H1 (cell line): ENCODE data around the gene MPST. TPM values are rescaled to one million over a fixed set of nuclear protein-coding genes. Genes with fewer than 3 reads are reported as not detected.
"Not testable (repeated sequence)": the region's sequence is repeated elsewhere in the genome, so short reads cannot be mapped to it uniquely, and the experiment has no call there.

ENCODE experiments used
- CTCF ChIA-PET: fragments of 300-600 bp; sonication (Branson Sonifier 250); formaldehyde crosslinking; loops from one replicate; lab custom pipeline; 2021; ENCODE audit not compliant: partially characterized antibody; lab: Charles Lee
- POLR2A ChIA-PET: fragments of 300-600 bp; sonication (Branson Sonifier 250); formaldehyde crosslinking; loops from one replicate; lab custom pipeline; 2021; ENCODE audit warnings: inconsistent platforms; ENCODE audit not compliant: partially characterized antibody; lab: Charles Lee
- DNase-seq, 2 experiments: peaks; one replicate each; pipeline versions ENCODE4 v3.0.0 to v3.0.0-alpha.2; 2010 to 2022; ENCODE audit warnings: low spot score in 2 of 2, low read depth in 1 of 2, mixed read lengths in 1 of 2
- FAIRE-seq: peaks from 2 replicates; lab custom pipeline; 2011; peaks lifted over from hg19 to GRCh38; lab: Jason Lieb, UNC
- H2AFZ ChIP-seq: 2 replicates; pipeline ENCODE4 v1.8.1; 2012; ENCODE audit warnings: low read length, inconsistent platforms
- H2AK5ac ChIP-seq: 2 replicates; pipeline ENCODE4 v1.6.1; 2013; ENCODE audit warnings: low read depth, low read length
- H2BK120ac ChIP-seq: replicated peaks from 2 replicates; pipeline ENCODE3; 2013; ENCODE audit warnings: low read depth, low read length, inconsistent platforms
- H2BK12ac ChIP-seq: 2 replicates; pipeline ENCODE4 v1.6.1; 2013; ENCODE audit warnings: low read depth, low read length
- H2BK15ac ChIP-seq: 2 replicates; pipeline ENCODE4 v1.6.1; 2013; ENCODE audit warnings: low read length
- H2BK20ac ChIP-seq: 2 replicates; pipeline ENCODE4 v1.6.1; 2013; ENCODE audit warnings: low read length
- H2BK5ac ChIP-seq: 2 replicates; pipeline ENCODE4 v1.6.1; 2013; ENCODE audit warnings: low read depth, low read length
- H3K14ac ChIP-seq: 2 replicates; pipeline ENCODE4 v1.6.1; 2013; ENCODE audit warnings: inconsistent platforms; ENCODE audit not compliant: insufficient read length
- H3K18ac ChIP-seq: 2 replicates; pipeline ENCODE4 v1.6.1; 2013; ENCODE audit warnings: low read length; ENCODE audit errors: extremely low read depth
- H3K23ac ChIP-seq: 2 replicates; pipeline ENCODE4 v1.6.1; 2013; ENCODE audit warnings: inconsistent platforms; ENCODE audit not compliant: insufficient read length
- H3K23me2 ChIP-seq: 2 replicates; pipeline ENCODE4 v1.6.1; 2013; ENCODE audit warnings: low read depth, low read length
- H3K27ac ChIP-seq: 2 replicates; pipeline ENCODE4 v1.6.1; 2011; ENCODE audit warnings: low read depth, low read length, inconsistent platforms
- H3K27me3 ChIP-seq, 4 experiments: replicated peaks in 1 of 4; 1 replicate in 1 of 4; 2 replicates in 3 of 4; pipeline versions ENCODE4 v1.6.1 to v1.8.1; 2011 to 2013; ENCODE audit warnings: low read length in 3 of 4, mild to moderate bottlenecking in 3 of 4, inconsistent platforms in 2 of 4, mixed read lengths in 2 of 4, moderate library complexity in 1 of 4; ENCODE audit not compliant: control insufficient read depth in 3 of 4, insufficient read depth in 3 of 4; ENCODE audit errors: extremely low read depth in 1 of 4
- H3K36me3 ChIP-seq, 4 experiments: 2 replicates each; pipeline versions ENCODE4 v1.6.1 to v1.8.1; 2011 to 2013; ENCODE audit warnings: mild to moderate bottlenecking in 4 of 4, low read length in 3 of 4, moderate library complexity in 2 of 4, control low read depth in 1 of 4, inconsistent platforms in 1 of 4; ENCODE audit not compliant: insufficient read depth in 4 of 4, control insufficient read depth in 2 of 4
- H3K4ac ChIP-seq: replicated peaks from 2 replicates; pipeline ENCODE3; 2013; ENCODE audit warnings: low read length, low read depth, mixed read lengths, inconsistent platforms; ENCODE audit not compliant: insufficient read length
- H3K4me1 ChIP-seq, 4 experiments: replicated peaks in 1 of 4; 1 replicate in 1 of 4; 2 replicates in 3 of 4; pipeline versions ENCODE4 v1.6.1 to v1.8.1; 2011 to 2013; ENCODE audit warnings: low read length in 3 of 4, inconsistent platforms in 2 of 4, mixed read lengths in 1 of 4; ENCODE audit not compliant: insufficient read depth in 4 of 4, control insufficient read depth in 3 of 4
- H3K4me2 ChIP-seq, 2 experiments: 2 replicates each; pipeline versions ENCODE4 v1.6.1 to v1.8.1; 2011 to 2013; ENCODE audit warnings: low read depth in 2 of 2, low read length in 2 of 2, control low read depth in 1 of 2, inconsistent platforms in 1 of 2, mild to moderate bottlenecking in 1 of 2; ENCODE audit not compliant: insufficient read depth in 1 of 2
- H3K4me3 ChIP-seq, 4 experiments: fragments of 200-600, 300-600 bp in 1 of 4; sonication (generic), shearing (Covaris generic), sonication (Bioruptor Twin) in 1 of 4; 2 replicates each; pipeline versions ENCODE4 v1.5.1 to v1.8.1; 2011 to 2016; ENCODE audit warnings: low read length in 4 of 4, low read depth in 3 of 4, control low read depth in 2 of 4, inconsistent platforms in 2 of 4, mild to moderate bottlenecking in 2 of 4, mixed read lengths in 1 of 4, moderate library complexity in 1 of 4; ENCODE audit not compliant: insufficient read depth in 2 of 4; ENCODE audit errors: extremely low read depth in 1 of 4
- H3K56ac ChIP-seq: replicated peaks from 2 replicates; pipeline ENCODE3; 2013; ENCODE audit warnings: low read depth, mild to moderate bottlenecking, mixed read lengths, low read length, inconsistent platforms; ENCODE audit not compliant: insufficient read length
- H3K79me1 ChIP-seq: 2 replicates; pipeline ENCODE4 v1.6.1; 2013; ENCODE audit warnings: low read depth, low read length, control low read depth
- H3K79me2 ChIP-seq, 2 experiments: 2 replicates each; pipeline versions ENCODE4 v1.6.1 to v1.8.1; 2012 to 2013; ENCODE audit warnings: low read length in 2 of 2, mild to moderate bottlenecking in 2 of 2, inconsistent platforms in 1 of 2; ENCODE audit not compliant: insufficient read depth in 2 of 2, control insufficient read depth in 1 of 2
- H3K9ac ChIP-seq, 4 experiments: replicated peaks in 1 of 4; 1 replicate in 1 of 4; 2 replicates in 3 of 4; pipeline versions ENCODE4 v1.6.1 to v1.8.1; 2011 to 2013; ENCODE audit warnings: low read depth in 3 of 4, low read length in 3 of 4, control low read depth in 2 of 4, mild to moderate bottlenecking in 2 of 4, moderate library complexity in 2 of 4, inconsistent platforms in 1 of 4; ENCODE audit errors: extremely low read depth in 1 of 4
- H3K9me3 ChIP-seq, 2 experiments: 2 replicates each; pipeline versions ENCODE4 v1.6.1 to v1.8.1; 2012 to 2013; ENCODE audit warnings: mild to moderate bottlenecking in 2 of 2, moderate library complexity in 2 of 2, control low read depth in 1 of 2, inconsistent platforms in 1 of 2, low read depth in 1 of 2, low read length in 1 of 2, mixed read lengths in 1 of 2; ENCODE audit not compliant: insufficient read depth in 2 of 2
- H4K20me1 ChIP-seq, 2 experiments: replicated peaks in 1 of 2; 2 replicates each; pipeline versions ENCODE3 to v1.8.1; 2011 to 2013; ENCODE audit warnings: inconsistent platforms in 2 of 2, low read length in 2 of 2, mild to moderate bottlenecking in 1 of 2; ENCODE audit not compliant: insufficient read depth in 2 of 2, control insufficient read depth in 1 of 2
- H4K5ac ChIP-seq: 2 replicates; pipeline ENCODE4 v1.6.1; 2013; ENCODE audit warnings: low read length, low read depth, mixed read lengths, inconsistent platforms; ENCODE audit not compliant: insufficient read length
- H4K8ac ChIP-seq: 2 replicates; pipeline ENCODE4 v1.8.0; 2013; ENCODE audit warnings: mild to moderate bottlenecking, moderate library complexity, low read length, inconsistent platforms; ENCODE audit not compliant: insufficient read depth; ENCODE audit errors: extremely low read depth
- H4K91ac ChIP-seq: replicated peaks from 2 replicates; pipeline ENCODE3; 2013; ENCODE audit warnings: low read length, mixed read lengths, inconsistent platforms; ENCODE audit not compliant: insufficient read length
- WGBS, 2 experiments: shearing (Covaris generic) in 1 of 2; methylation state at CpG; one replicate each; pipeline versions ENCODE4 v1.1.6 to v1.1.7; 2013 to 2015; ENCODE audit warnings: low lambda C conversion rate in 2 of 2, mixed read lengths in 2 of 2, inconsistent platforms in 1 of 2, low coverage in 1 of 2, missing lambda C conversion rate in 1 of 2; ENCODE audit not compliant: insufficient replicate concordance in 2 of 2, insufficient coverage in 1 of 2, insufficient read length in 1 of 2; ENCODE audit errors: extremely low coverage in 1 of 2, missing lambda C conversion rate in 1 of 2; 5-methylcytosine and 5-hydroxymethylcytosine counted together
- polyA plus RNA-seq, 7 experiments: library from polyadenylated mRNA; depleted of rRNA in 3 of 7; stranded (reverse) in 5 of 7; unstranded in 2 of 7; fragments of >200 nt in 5 of 7; fragments of 200-250 nt in 2 of 7; gene quantifications; 1 replicate in 5 of 7; 2 replicates in 1 of 7; 4 replicates in 1 of 7; pipeline versions ENCODE4 v1.2.1 to v1.2.3, GENCODE V29; 2011 to 2013; ENCODE audit warnings: missing spikeins in 2 of 7, mixed read lengths in 2 of 7
- total RNA-seq: library from RNA; stranded (reverse); fragmentation: NEBNext Ultra II Directional; extraction: Animal tissue kit (Norgen Biotek cat#: 25700); gene quantifications from 2 replicates; pipeline ENCODE4 v1.2.1, GENCODE V29; 2021

The MPST gene
- total and polyA plus RNA-seq, 2 of the 8 experiments (the other 6 are each of a cell fraction or from before 2014, with no cell fraction given): 86.0 to 124 TPM

DNA sequence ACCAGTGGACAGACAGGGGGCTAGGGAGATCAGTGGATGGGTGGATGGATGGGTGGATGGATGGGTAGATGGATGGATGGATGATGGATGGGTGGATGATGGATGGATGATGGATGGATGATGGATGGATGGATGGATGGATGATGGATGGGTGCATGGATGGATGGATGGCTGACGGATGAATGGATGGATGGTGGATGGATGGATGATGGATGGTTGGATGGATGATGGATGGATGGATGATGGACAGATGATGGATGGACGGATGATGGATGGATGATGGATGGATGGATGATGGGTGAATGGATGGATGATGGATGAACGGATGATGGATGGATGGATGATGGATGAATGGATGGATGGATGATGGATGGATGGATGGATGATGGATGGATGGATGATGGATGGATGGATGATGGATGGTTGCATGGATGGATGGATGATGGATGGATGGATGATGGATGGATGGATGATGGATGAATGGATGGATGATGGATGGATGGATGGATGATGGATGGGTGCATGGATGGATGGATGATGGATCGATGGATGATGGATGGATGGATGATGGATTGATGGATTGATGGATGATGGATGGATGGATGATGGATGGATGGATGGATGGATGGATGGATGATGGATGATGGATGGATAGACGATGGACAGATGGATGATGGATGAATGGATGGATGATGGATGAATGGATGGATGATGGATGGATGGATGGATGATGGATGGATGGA, 52.5 kb downstream of the MPST start:
- Histone ChIP-seq H3K27me3 (peaks cover 14 to 64% (median 53%) of the 10 kb centered on the region in 4 experiments), H3K23me2 (peaks cover 19% of the 10 kb centered on the region; the same call in 1 of the 2 replicates), H3K56ac (peak overlapping the region; percentile 30), H4K20me1 (peaks cover 0 to 13% of the 10 kb centered on the region in 2 experiments)
- H2BK5ac ChIP-seq, H3K27ac ChIP-seq, H2BK120ac ChIP-seq, H2AFZ ChIP-seq, H3K14ac ChIP-seq, H3K4me1 ChIP-seq, H3K79me1 ChIP-seq, POLR2A ChIA-PET, H3K9me3 ChIP-seq, H3K4me3 ChIP-seq, H3K4me2 ChIP-seq, H3K79me2 ChIP-seq, DNase-seq, H3K4ac ChIP-seq, H2AK5ac ChIP-seq, H3K9ac ChIP-seq, H2BK20ac ChIP-seq, H3K18ac ChIP-seq, H4K91ac ChIP-seq, H4K5ac ChIP-seq, H2BK12ac ChIP-seq, H3K36me3 ChIP-seq, FAIRE-seq, H3K23ac ChIP-seq, H2BK15ac ChIP-seq, H4K8ac ChIP-seq: not testable (repeated sequence)
- WGBS, 2 experiments: 86 to 100% methylated on average over 3 to 5 of the region's 5 CpGs
- CTCF ChIA-PET: interaction anchor here (0.5 kb wide), 1 partner anchor 96 kb away, joined by 3 read pairs; no protein-coding TSS in a partner anchor
